SHP77 (cell line): ENCODE results near the gene PXDC1.
A peak's percentile ranks its signal among the peaks of the same experiment; 100 is the strongest.
"Not testable (repeated sequence)": the region's sequence is repeated elsewhere in the genome, so short reads cannot be mapped to it uniquely, and the experiment has no call there.

ENCODE experiments used
- DNase-seq, 2 experiments: peaks; one replicate each; lab custom pipeline; 2025; lab: John Stamatoyannopoulos, UW

PXDC1 gene

GRCh38 chr6:3762359-3762758, 10.8 kb upstream of the PXDC1 start:
- no peak for DNase-seq

- no peak for DNase-seq
These were observed 10.4 kb upstream of the PXDC1 start for GRCh38 chr6:3761989-3762270.

DNA sequence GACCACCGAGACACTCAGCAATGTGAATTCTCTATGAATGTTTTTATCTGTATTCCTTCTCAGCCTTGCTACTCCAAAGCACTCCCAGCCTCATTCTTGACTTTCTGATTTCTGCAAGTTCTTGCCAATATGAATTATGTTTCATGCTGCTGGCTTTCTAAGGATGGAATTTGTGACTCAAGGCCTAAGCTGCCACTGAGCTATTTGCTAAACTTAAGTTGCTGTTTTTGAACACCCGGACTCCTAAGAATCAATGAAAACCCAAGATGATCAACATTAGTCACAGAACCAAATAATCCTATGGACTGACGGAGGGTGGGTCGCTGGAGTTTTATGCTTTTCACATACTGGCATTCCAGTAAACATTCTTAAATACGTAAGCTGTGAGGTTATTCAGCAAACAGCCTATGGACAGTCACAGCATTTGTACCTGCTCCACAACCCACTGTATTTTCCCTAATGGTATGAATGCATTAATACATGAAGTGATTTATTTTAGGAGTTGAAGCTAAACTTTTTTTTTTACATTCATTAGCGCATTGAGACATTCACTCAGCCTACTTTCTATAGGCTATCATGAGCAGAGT, 8.2 kb upstream of the PXDC1 start:
- DNase-seq: no peak

- DNase-seq: no peak
These were observed 7.3 kb upstream of the PXDC1 start for GRCh38 chr6:3758842-3759144.

DNA sequence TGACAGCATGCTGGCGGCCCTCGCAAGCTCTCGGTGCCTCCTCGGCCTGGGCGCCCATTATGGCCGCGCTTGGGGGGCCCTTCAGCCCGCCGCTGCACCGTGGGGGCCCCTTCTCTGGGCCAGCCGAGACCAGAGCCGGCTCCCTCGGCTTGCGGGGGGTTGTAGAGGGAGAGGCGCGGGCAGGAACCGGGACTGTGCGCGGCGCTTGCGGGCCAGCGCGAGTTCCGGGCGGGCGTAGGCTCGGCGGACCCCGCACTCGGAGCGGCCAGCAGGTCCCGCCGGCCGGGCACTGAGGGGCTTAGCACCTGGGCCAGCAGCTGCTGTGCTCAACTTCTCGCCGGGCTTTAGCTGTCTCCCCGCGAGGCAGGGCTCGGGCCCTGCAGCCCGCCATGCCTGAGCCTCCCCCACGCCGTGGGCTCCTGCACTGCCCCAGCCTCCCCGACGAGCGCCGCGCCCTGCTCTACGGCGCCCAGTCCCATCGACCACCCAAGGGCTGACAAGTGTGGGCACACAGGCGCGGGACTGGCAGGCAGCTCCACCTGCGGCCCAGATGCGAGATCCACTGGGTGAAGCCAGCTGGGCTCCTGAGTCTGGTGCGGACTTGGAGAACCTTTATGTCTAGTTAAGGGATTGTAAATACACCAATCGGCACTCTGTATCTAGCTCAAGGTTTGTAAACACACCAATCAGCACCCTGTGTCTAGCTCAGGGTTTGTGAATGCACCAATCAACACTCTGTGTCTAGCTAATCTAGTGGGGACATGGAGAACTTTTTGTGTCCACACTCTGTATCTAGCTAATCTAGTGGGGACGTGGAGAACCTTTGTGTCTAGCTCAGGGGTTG, 6.7 kb upstream of the PXDC1 start:
- DNase-seq: not testable (repeated sequence)

DNA sequence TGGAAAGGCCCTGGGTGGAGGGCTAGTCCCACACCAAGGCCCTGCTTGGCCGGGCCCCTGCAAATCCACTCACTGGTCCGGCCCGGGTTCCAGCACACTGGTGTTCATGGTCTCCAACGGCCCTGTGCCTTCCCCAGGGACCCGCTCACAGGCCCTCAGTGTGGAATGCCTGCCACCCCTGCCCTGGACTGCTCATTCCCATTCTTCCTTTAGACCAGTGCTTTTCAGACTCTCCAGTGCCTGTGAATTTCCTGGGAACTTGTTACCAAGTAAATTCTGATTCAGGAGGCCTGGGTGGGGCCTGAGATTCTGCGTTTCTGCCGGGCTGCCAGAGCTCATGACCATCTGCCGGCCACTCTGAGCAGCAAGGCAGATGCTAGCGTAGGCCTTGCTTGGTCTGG, 5.7 kb upstream of the PXDC1 start:
- DNase-seq: no peak

DNA sequence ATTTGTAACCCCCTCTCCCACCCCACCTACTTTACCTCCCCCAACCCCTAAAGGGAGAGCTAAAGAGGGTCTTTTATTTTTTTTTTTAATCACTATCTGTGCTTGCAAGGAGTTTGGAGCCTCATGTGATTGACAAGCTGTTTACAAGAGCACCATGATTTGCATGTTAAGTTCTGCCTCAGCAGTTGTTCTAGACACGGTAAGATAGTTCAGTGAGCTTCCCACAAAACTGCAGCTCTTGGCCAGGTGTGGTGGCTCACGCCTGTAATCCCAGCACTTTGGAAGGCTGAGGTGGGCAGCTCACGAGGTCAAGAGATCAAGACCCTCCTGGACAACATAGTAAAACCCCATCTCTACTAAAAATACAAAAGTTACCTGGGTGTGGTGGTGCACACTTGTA, 5.0 kb upstream of the PXDC1 start:
- DNase-seq: no peak

GRCh38 chr6:3755637-3756545, 4.4 kb upstream of the PXDC1 start:
- DNase-seq: no peak

DNA sequence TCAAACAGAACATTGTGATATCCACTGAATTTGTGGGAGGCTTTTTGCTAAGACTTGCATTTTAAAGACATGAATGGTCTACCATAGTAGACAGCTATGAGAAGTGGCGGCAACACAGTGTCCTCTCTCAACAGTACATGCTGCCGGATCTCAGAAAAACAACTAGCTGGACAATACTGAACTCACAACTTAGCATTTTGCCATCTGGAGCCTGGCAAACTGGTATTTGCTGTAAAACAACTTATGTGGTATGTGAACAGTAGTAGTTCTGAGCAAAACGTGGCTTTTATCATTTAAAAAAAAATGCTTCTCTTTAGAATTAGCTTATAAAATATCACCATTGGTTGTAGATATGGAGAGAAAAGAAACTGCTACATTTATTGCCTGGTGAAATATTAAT, 3.3 kb upstream of the PXDC1 start:
- no peak for DNase-seq

DNA sequence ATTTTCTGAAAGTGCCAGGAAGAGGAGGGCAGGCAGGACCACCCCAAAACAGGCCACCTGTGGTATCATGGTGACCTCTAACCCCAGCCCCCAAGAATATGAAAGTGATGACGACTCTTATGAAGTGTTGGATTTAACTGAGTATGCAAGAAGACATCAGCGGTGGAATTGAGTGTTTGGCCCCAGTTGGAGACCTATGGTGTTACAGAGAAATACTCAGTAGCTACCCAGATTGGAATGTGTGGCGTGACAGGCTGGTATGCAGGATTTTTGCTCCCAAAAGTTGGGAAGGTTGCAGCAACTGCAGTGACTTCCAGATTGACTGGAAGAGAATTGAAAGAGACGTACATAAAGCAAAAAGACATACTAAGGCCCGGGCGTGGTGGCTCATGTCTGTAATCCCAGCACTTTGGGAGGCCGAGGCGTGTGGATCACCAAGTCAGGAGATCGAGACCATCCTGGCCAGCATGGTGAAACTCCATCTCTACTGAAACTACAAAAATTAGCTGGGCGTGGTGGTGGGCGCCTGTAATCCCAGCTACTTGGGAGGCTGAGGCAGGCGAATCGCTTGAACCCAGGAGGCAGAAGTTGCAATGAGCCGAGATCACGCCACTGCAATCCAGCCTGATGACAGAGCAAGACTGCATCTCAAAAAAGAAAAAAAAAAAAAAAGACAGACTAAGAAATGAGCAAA, 2.7 kb upstream of the PXDC1 start:
- DNase-seq: not testable (repeated sequence)

- no peak for DNase-seq
These were observed 1.8 kb upstream of the PXDC1 start for GRCh38 chr6:3753228-3753835.

- no peak for DNase-seq
These were observed 1.2 kb upstream of the PXDC1 start for GRCh38 chr6:3752531-3753227.

GRCh38 chr6:3751730-3752530, 417 bp upstream of the PXDC1 start:
- no peak for DNase-seq

- DNase-seq: no peak
These were observed 1.0 kb downstream of the PXDC1 start for GRCh38 chr6:3750317-3751076.

DNA sequence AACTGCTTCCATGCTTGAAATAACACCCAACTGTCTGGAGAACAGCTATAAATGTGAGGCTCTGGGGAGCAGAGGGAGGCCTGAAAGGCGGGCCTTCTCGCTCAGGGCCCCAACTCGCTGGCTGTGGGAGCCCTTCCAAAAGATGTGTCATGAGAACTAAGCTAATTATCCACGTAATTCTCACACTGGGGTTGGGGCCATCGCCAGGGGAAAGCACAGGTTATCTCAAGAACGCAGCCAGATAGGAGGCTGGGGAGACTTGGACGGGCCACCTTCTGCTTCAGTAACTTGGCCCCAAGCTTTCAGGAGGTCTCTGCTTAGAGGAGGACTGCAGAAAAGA, 1.6 kb downstream of the PXDC1 start:
- no peak for DNase-seq

DNA sequence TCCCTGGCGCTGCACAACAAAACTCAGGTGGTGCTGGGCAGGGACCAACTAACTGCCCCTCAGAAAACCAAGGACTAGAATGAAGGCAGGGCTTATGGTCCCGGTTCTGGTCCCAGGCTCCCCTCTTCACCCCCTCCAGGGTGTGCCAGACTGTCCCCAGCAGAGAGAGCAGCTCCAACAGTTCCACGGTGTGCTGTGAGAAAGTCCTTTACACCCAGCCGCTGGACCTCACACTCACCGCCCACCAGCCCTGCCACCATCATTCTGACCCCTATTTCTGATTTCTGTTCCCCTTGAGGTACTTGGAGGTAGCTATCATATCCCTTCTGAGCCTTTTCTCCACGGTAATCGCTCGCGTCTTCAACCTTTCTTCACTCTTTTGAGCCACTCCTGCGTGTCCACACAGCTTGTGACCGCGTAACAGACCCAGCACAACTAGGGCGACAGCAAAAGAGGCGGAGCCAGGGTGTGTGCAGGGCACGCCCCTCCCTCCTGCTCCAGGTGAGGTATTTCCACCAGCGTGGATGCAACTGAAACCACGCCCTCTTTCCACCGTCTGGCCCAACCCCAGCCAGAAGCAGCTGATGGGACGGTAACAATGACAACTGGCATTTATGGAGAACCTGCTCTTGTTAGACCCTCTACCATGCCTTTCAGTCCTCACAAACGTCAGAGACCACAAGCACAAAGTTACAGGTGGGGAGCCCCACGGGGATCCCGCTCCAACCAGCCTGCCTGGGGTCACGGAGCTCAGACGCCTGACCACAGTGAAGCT, 2.3 kb downstream of the PXDC1 start:
- no peak for DNase-seq

DNA sequence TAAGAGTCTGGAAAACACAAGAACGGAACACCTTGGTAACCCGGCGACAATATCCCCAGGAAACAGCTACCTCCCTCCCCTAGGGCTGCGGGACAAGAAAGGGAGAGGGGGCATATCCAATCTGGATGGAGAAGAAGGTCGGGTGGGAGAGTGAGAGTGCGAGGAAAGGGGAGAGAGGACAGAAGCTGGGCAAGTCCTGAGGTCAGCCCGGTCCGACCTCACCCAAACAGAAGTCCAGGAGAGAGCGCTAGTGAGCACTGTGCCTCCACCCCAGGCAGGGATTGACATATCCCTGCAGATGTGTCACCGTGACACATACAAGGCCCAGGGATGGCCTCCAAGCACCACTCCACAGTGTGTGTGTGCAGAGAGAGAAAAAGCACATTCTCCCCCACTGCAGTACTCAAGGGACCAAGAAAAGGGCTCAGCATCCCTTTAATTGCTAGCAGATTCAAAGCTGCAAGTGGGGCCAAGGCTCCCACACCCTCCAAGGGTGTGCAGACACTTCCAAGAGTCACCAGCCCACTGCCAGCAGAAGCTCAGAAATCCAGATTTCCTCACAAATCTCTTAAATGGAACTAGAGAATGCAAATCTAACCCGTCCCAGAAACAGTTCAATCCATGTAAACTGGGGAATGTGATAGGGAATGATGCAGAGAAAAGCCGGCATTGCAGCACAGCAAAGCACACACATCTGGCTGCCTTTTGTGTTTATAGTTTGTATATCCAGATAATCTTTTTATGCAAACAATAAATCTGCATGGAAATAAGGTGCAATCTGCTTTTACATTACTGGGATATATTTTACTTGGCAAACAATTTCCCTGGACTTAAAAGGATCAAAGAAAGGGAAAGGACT, 3.1 kb downstream of the PXDC1 start:
- DNase-seq: peak; percentile 11 to 18

DNA sequence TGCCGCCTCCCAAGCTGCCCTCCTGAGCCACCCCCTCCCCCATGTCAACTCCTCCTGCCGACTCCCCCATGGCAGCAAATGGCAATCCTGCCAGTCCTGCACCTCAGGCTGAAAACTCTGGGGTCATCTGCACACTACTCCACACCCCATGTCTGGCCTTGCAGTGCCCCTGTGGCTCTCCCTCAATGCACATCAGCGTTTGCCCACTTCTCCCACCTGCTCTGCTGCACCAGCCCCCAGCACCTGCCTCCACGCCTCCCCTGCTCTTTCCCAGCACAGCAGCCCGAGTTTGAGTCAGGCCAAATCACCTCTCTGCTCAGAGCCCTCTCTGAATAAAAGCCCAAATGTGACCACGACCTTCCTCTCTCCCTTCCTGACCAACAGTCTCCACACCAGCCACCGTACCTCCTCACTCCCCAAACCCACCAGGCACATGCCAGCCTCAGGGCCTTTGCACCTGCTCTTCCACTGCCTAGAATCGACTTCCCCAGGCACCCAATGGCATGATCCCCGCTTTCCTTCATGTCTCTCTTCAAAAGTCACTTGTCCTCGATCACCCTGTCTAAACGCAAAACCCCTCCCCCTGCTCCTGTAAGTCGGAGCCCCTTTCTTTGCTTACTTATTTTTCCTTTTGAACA, 4.3 kb downstream of the PXDC1 start:
- DNase-seq: no peak
